HL-60 (cell line): ENCODE data around the gene DNAI7.

ENCODE experiments used
- GABPA ChIP-seq: IDR thresholded peaks from 2 replicates; pipeline ENCODE4 v1.6.1; 2012; ENCODE audit warnings: low read depth
- POLR2AphosphoS5 ChIP-seq: IDR thresholded peaks from 2 replicates; pipeline ENCODE4 v1.6.1; 2012; ENCODE audit warnings: low read depth
- SPI1 ChIP-seq: IDR thresholded peaks from 2 replicates; pipeline ENCODE4 v1.6.1; 2012; ENCODE audit warnings: low read depth, mild to moderate bottlenecking, borderline replicate concordance
- TF ChIP-seq, protein P1 (sequence below): IDR thresholded peaks from one replicate; pipeline ENCODE4 v1.5.1; 2011; ENCODE audit warnings: low read length, control low read depth, inconsistent platforms; ENCODE audit not compliant: insufficient read depth
- TF ChIP-seq, protein P2 (sequence below): IDR thresholded peaks from 2 replicates; pipeline ENCODE4 v1.6.1; 2012; ENCODE audit warnings: low read depth; ENCODE audit not compliant: insufficient replicate concordance

DNA sequence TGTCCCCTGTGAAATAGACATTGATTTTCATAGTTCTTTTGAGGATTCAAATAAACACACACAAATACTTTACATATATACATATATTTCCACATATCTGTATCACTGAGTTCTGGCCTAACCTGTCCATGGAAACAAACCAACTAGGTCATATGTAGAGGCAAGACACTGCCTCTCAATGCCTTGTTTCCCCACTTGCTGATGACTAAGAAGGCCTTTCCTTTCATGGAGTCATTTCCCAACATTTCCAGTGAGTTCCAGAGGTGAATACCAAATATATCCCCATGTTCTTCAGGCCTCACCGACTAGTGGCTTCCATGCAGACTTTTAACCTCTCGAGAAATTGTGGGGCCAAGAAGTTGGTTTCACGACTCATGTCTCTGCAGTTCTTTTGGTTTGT is 120.8 kb downstream of the DNAI7 start:
- TF ChIP-seq, protein P1, sequence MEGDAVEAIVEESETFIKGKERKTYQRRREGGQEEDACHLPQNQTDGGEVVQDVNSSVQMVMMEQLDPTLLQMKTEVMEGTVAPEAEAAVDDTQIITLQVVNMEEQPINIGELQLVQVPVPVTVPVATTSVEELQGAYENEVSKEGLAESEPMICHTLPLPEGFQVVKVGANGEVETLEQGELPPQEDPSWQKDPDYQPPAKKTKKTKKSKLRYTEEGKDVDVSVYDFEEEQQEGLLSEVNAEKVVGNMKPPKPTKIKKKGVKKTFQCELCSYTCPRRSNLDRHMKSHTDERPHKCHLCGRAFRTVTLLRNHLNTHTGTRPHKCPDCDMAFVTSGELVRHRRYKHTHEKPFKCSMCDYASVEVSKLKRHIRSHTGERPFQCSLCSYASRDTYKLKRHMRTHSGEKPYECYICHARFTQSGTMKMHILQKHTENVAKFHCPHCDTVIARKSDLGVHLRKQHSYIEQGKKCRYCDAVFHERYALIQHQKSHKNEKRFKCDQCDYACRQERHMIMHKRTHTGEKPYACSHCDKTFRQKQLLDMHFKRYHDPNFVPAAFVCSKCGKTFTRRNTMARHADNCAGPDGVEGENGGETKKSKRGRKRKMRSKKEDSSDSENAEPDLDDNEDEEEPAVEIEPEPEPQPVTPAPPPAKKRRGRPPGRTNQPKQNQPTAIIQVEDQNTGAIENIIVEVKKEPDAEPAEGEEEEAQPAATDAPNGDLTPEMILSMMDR, result no peak
- TF ChIP-seq, protein P2, sequence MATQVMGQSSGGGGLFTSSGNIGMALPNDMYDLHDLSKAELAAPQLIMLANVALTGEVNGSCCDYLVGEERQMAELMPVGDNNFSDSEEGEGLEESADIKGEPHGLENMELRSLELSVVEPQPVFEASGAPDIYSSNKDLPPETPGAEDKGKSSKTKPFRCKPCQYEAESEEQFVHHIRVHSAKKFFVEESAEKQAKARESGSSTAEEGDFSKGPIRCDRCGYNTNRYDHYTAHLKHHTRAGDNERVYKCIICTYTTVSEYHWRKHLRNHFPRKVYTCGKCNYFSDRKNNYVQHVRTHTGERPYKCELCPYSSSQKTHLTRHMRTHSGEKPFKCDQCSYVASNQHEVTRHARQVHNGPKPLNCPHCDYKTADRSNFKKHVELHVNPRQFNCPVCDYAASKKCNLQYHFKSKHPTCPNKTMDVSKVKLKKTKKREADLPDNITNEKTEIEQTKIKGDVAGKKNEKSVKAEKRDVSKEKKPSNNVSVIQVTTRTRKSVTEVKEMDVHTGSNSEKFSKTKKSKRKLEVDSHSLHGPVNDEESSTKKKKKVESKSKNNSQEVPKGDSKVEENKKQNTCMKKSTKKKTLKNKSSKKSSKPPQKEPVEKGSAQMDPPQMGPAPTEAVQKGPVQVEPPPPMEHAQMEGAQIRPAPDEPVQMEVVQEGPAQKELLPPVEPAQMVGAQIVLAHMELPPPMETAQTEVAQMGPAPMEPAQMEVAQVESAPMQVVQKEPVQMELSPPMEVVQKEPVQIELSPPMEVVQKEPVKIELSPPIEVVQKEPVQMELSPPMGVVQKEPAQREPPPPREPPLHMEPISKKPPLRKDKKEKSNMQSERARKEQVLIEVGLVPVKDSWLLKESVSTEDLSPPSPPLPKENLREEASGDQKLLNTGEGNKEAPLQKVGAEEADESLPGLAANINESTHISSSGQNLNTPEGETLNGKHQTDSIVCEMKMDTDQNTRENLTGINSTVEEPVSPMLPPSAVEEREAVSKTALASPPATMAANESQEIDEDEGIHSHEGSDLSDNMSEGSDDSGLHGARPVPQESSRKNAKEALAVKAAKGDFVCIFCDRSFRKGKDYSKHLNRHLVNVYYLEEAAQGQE, result no peak
- TF ChIP-seq POLR2AphosphoS5 (no peak), GABPA (no peak), SPI1 (no peak)
